B cell (primary cell): Measurements from ENCODE around the gene MMP14. TPM values are rescaled to one million over a fixed set of nuclear protein-coding genes. Genes with fewer than 3 reads are reported as not detected.

ENCODE experiments used
- ATAC-seq: fragments of 200-7000 bp; cut with Tn5 transposase; one replicate; pipeline ENCODE4 v1.10.0; 2021; ENCODE audit warnings: low read depth, mild to moderate bottlenecking, moderate number of reproducible peaks, moderate library complexity
- CTCF ChIA-PET: fragments of 350-600 bp; sonication (Branson Sonifier 250); formaldehyde crosslinking; loops from one replicate; lab custom pipeline; 2021; ENCODE audit warnings: antibody characterized with exemption, inconsistent platforms; lab: Charles Lee
- POLR2A ChIA-PET: fragments of 350-600 bp; sonication (Branson Sonifier 250); formaldehyde crosslinking; loops from one replicate; lab custom pipeline; 2021; ENCODE audit warnings: antibody characterized with exemption; lab: Charles Lee
- DNase-seq: peaks from one replicate; pipeline ENCODE4 v3.0.0; 2013
- H2AFZ ChIP-seq: 2 replicates; pipeline ENCODE4 v1.6.1; 2012; ENCODE audit warnings: mild to moderate bottlenecking, low read depth, low read length; ENCODE audit not compliant: insufficient read depth, poor library complexity, severe bottlenecking
- H3K27ac ChIP-seq, 2 donors: 1 replicate in 1 of 2; 2 replicates in 1 of 2; pipeline ENCODE4 v1.5.1; 2012 to 2013; ENCODE audit warnings: low read length in 2 of 2, mild to moderate bottlenecking in 2 of 2, moderate library complexity in 1 of 2
- H3K27me3 ChIP-seq, 4 experiments: fragments of 200-600 bp in 1 of 4; sonication (generic) in 1 of 4; replicated peaks in 1 of 4; 1 replicate in 2 of 4; 2 replicates in 2 of 4; pipeline versions ENCODE4 v1.6.1 to v1.7.0; 2013 to 2016; ENCODE audit warnings: low read length in 3 of 4, mild to moderate bottlenecking in 2 of 4, mixed read lengths in 1 of 4, moderate library complexity in 1 of 4; ENCODE audit not compliant: insufficient read depth in 4 of 4, control insufficient read depth in 3 of 4; ENCODE audit errors: control extremely low read depth in 1 of 4
- H3K36me3 ChIP-seq, 2 experiments: replicated peaks in 1 of 2; 1 replicate in 1 of 2; 2 replicates in 1 of 2; pipeline versions ENCODE4 v1.6.1 to v1.7.1; 2013; ENCODE audit warnings: low read length in 1 of 2; ENCODE audit not compliant: insufficient read depth in 2 of 2, control insufficient read depth in 1 of 2; ENCODE audit errors: control extremely low read depth in 1 of 2, extremely low read depth in 1 of 2
- H3K4me1 ChIP-seq, 2 donors: fragments of 200-600 bp in 1 of 2; sonication (generic) in 1 of 2; 1 replicate in 1 of 2; 2 replicates in 1 of 2; pipeline versions ENCODE4 v1.5.1 to v1.6.1; 2013 to 2017; ENCODE audit warnings: low read length in 2 of 2; ENCODE audit not compliant: control insufficient read depth in 2 of 2, insufficient read depth in 2 of 2
- H3K4me2 ChIP-seq: replicated peaks from 2 replicates; pipeline ENCODE3; 2012; ENCODE audit warnings: mild to moderate bottlenecking, low read depth, low read length; ENCODE audit not compliant: poor library complexity, severe bottlenecking
- H3K4me3 ChIP-seq, 5 experiments: fragments of 200-600 bp in 1 of 5; sonication (generic) in 1 of 5; 1 replicate in 3 of 5; 2 replicates in 2 of 5; pipeline versions ENCODE4 v1.5.1 to v1.7.0; 2011 to 2016; ENCODE audit warnings: low read length in 4 of 5, mild to moderate bottlenecking in 4 of 5, low read depth in 2 of 5, control low read depth in 1 of 5, moderate library complexity in 1 of 5; ENCODE audit not compliant: insufficient read depth in 1 of 5; ENCODE audit errors: control extremely low read depth in 1 of 5, extremely low read depth in 1 of 5
- H3K79me2 ChIP-seq: fragments of 200-600 bp; sonication (generic); one replicate; pipeline ENCODE4 v1.6.0; 2016; ENCODE audit warnings: low read length; ENCODE audit not compliant: control insufficient read depth, insufficient read depth
- H3K9ac ChIP-seq: fragments of 200-600 bp; sonication (generic); 2 replicates; pipeline ENCODE4 v1.6.1; 2017; ENCODE audit warnings: mild to moderate bottlenecking, low read length, moderate library complexity
- H3K9me3 ChIP-seq, 3 donors: one replicate each; pipeline versions ENCODE4 v1.6.1 to v1.7.1; 2013; ENCODE audit warnings: low read length in 2 of 3; ENCODE audit not compliant: control insufficient read depth in 2 of 3, insufficient read depth in 1 of 3; ENCODE audit errors: control extremely low read depth in 1 of 3
- H4K20me1 ChIP-seq: 2 replicates; pipeline ENCODE4 v1.6.0; 2012; ENCODE audit warnings: mild to moderate bottlenecking, low read length; ENCODE audit not compliant: insufficient read depth, control insufficient read depth, poor library complexity, severe bottlenecking
- H3K27ac Mint-ChIP-seq: one replicate; pipeline ENCODE4 v1.8.0; 2021; ENCODE audit warnings: mixed read lengths
- H3K27me3 Mint-ChIP-seq: one replicate; pipeline ENCODE4 v1.8.0; 2021; ENCODE audit warnings: mixed read lengths
- H3K4me1 Mint-ChIP-seq: one replicate; pipeline ENCODE4 v1.8.0; 2021; ENCODE audit warnings: mixed read lengths
- H3K4me3 Mint-ChIP-seq: one replicate; pipeline ENCODE4 v1.8.0; 2021; ENCODE audit warnings: mixed read lengths
- H3K9me3 Mint-ChIP-seq: one replicate; pipeline ENCODE4 v1.8.0; 2022; ENCODE audit warnings: mixed read lengths; ENCODE audit not compliant: insufficient read depth
- CTCF ChIP-seq: fragments of 200-600 bp; IDR thresholded peaks from one replicate; pipeline ENCODE4 v1.8.0; 2022; ENCODE audit warnings: antibody characterized with exemption, mild to moderate bottlenecking
- EZH2 ChIP-seq: IDR thresholded peaks from 2 replicates; pipeline ENCODE4 v1.6.1; 2012; ENCODE audit warnings: borderline replicate concordance, low read depth, mild to moderate bottlenecking, moderate library complexity, low read length; ENCODE audit not compliant: insufficient read depth, poor library complexity, severe bottlenecking
- WGBS: methylation state at CpG from one replicate; pipeline ENCODE4 v1.1.5; 2013; ENCODE audit warnings: missing lambda C conversion rate; ENCODE audit not compliant: insufficient coverage; 5-methylcytosine and 5-hydroxymethylcytosine counted together
- intact Hi-C: fragments of 100-400 bp; cut with micrococcal nuclease; formaldehyde crosslinking; loops from one replicate; pipeline ENCODE4 v1.10.0; 2022
- polyA plus RNA-seq: library from polyadenylated mRNA; depleted of rRNA; stranded (reverse); fragments of >200 nt; gene quantifications from 2 replicates; pipeline ENCODE4 v1.2.3, GENCODE V29; 2012
- total RNA-seq, 2 donors: library from RNA; stranded (reverse); fragments of 120-200 nt in 1 of 2; gene quantifications; 1 replicate in 1 of 2; 2 replicates in 1 of 2; pipeline versions ENCODE4 v1.2.3 to v1.2.4, GENCODE V29; 2013 to 2022

Gene MMP14
- total and polyA plus RNA-seq, 2 donors (not counting 1 experiment from before 2014, with no cell fraction given): 1.0 to 3.5 TPM

DNA sequence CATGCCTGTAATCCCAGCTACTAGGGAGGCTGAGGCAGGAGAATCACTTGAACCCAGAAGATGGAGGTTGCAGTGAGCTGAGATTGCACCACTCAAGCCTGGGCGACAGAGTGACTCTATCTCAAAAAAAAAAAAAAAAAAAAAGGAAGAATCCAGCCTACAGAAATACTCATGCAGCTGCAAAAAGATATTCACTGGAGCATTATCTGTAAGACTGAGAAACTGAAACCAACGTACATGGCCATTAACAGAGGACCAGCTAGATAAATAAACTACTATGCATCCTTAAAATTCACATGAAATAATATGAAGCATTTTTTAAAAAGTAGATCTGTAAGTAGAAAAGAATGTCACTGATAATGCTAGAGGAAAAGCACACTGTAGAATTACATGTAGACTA, 24.7 kb upstream of the MMP14 start:
- POLR2A ChIA-PET: interaction anchor here (0.6 to 2.7 kb wide), 11 partner anchors 8 to 240 kb away, joined by 3 to 15 read pairs (median 4); partner anchors contain the start of genes MMP14, MRPL52 and OXA1L
- Histone ChIP-seq H3K4me3 (peak overlapping the region in 1 of 5 experiments; percentile 20), H3K9ac (peak overlapping the region; percentile 28), H3K79me2 (peaks cover under 1% of the 10 kb centered on the region), H3K27ac (peak overlapping the region in 1 of 2 donors; percentile 56), H3K36me3 (peaks cover 0 to 1% of the 10 kb centered on the region in 2 experiments), H3K9me3 (peaks cover 0 to 6% (median 0%) of the 10 kb centered on the region in 3 donors), H3K4me1 (peaks cover 41 to 60% of the 10 kb centered on the region in 2 donors), H3K4me2 (peak overlapping the region; percentile 52), H4K20me1 (no peaks in the 10 kb centered on the region), H3K27me3 (no peaks in the 10 kb centered on the region), H2AFZ (no peak overlapping the region)
- Mint-ChIP-seq H3K4me1 (peaks cover 71% of the 10 kb centered on the region), H3K27ac (peak overlapping the region; percentile 92), H3K27me3 (no peaks in the 10 kb centered on the region), H3K9me3 (no peaks in the 10 kb centered on the region), H3K4me3 (peak overlapping the region; percentile 81)
- CTCF ChIA-PET: interaction anchor here (0.7 to 14.9 kb wide), 10 partner anchors 9 to 89 kb away, joined by 3 to 129 read pairs (median 4); partner anchors contain the start of gene LRP10
- ATAC-seq (peak; percentile 49), DNase-seq (peak; percentile 60)
- WGBS: 0% methylated on average over 1 of the region's 2 CpGs
- intact Hi-C loops: loop anchor here (1.0 kb wide), 3 partner anchors 8 to 21 kb away; no protein-coding TSS in a partner anchor
- no peak for TF ChIP-seq CTCF
- no peak for TF ChIP-seq EZH2

- Histone ChIP-seq H2AFZ (no peak overlapping the region), H3K9me3 (peaks cover 0 to 6% (median 0%) of the 10 kb centered on the region in 3 donors), H3K27ac (peak overlapping the region; percentile 53 to 61), H3K4me3 (no peak overlapping the region), H3K79me2 (no peaks in the 10 kb centered on the region), H3K4me2 (peak overlapping the region; percentile 57), H3K27me3 (no peaks in the 10 kb centered on the region), H3K4me1 (peaks cover 41 to 53% of the 10 kb centered on the region in 2 donors), H4K20me1 (no peaks in the 10 kb centered on the region), H3K36me3 (no peaks in the 10 kb centered on the region), H3K9ac (no peak overlapping the region)
- DNase-seq: no peak
- TF ChIP-seq EZH2 (no peak), CTCF (no peak)
- Mint-ChIP-seq H3K4me1 (peaks cover 68% of the 10 kb centered on the region), H3K27ac (peak overlapping the region; percentile 92), H3K27me3 (no peaks in the 10 kb centered on the region), H3K4me3 (peak overlapping the region; percentile 79), H3K9me3 (no peaks in the 10 kb centered on the region)
- 94% methylated on average over 2 of the region's 4 CpGs for WGBS
- ChIA-PET CTCF (interaction anchor here (0.6 to 14.9 kb wide), 16 partner anchors 8 to 250 kb away, joined by 3 to 129 read pairs (median 4); partner anchors contain the start of gene OXA1L), POLR2A (interaction anchor here (0.8 to 2.7 kb wide), 5 partner anchors 12 to 46 kb away, joined by 4 to 12 read pairs (median 6); partner anchors contain the start of gene OXA1L)
- ATAC-seq: no peak
- intact Hi-C loops: no loop called here
Observed at GRCh38 chr14:22812744-22813143, 23.6 kb upstream of the MMP14 start.
